Measurements from ENCODE around the gene NINL.
"Not testable (repeated sequence)": the region's sequence is repeated elsewhere in the genome, so short reads cannot be mapped to it uniquely, and the experiment has no call there.

Gene NINL

GRCh38 chr20:25481235-25481917 lies 104.0 kb downstream of the NINL start:
- no peaks in the 10 kb centered on the region for H3K9me3 ChIP-seq (ENCODE audit: insufficient read depth, low read depth, low read length)
- WGBS, result 94% methylated on average over 11 of the region's 11 CpGs
- H3K9ac ChIP-seq (ENCODE audit: low read depth, low read length), result no peak overlapping the region
- H3K36me3 ChIP-seq (ENCODE audit: insufficient read depth, low read length), result peaks cover 73% of the 10 kb centered on the region
- H3K27ac ChIP-seq (ENCODE audit: low read depth, low read length), result no peak overlapping the region
- H3K4me3 ChIP-seq (ENCODE audit: low read length), result no peak overlapping the region
- no peaks in the 10 kb centered on the region for H3K27me3 ChIP-seq (ENCODE audit: insufficient read depth, low read length)
- H3K4me1 ChIP-seq (ENCODE audit: insufficient read depth, low read length), result no peaks in the 10 kb centered on the region

DNA sequence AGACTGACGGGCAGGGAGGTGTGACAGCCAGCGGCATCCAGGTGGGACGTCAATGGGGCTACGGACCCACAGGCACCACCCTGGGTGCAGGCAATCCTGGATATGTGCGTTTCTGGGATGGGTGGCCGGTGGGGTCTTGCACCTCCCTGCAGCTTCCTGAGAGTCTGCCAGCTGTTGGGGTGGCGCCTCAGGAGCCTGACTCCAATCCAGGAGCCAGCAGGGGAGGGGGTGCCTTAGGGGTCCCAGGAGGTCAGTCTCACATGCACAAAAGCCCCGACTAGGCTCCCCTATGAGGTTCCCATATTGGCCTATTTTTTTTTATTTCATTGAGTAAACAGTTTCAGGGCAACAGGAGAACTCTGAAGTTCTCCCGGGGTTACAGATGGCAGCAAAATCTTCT lies 104.5 kb downstream of the NINL start:
- no peaks in the 10 kb centered on the region for H3K4me1 ChIP-seq (ENCODE audit: insufficient read depth, low read length)
- H3K4me3 ChIP-seq (ENCODE audit: low read length), result no peak overlapping the region
- no peaks in the 10 kb centered on the region for H3K9me3 ChIP-seq (ENCODE audit: insufficient read depth, low read depth, low read length)
- H3K27ac ChIP-seq (ENCODE audit: low read depth, low read length), result no peak overlapping the region
- no peaks in the 10 kb centered on the region for H3K27me3 ChIP-seq (ENCODE audit: insufficient read depth, low read length)
- H3K36me3 ChIP-seq (ENCODE audit: insufficient read depth, low read length), result peaks cover 73% of the 10 kb centered on the region
- WGBS, result 95% methylated on average over 9 of the region's 9 CpGs
- no peak overlapping the region for H3K9ac ChIP-seq (ENCODE audit: low read depth, low read length)

GRCh38 chr20:25480156-25480555 lies 105.2 kb downstream of the NINL start:
- no peak overlapping the region for H3K27ac ChIP-seq (ENCODE audit: low read depth, low read length)
- no peaks in the 10 kb centered on the region for H3K4me1 ChIP-seq (ENCODE audit: insufficient read depth, low read length)
- 96% methylated on average over 7 of the region's 7 CpGs for WGBS
- no peaks in the 10 kb centered on the region for H3K27me3 ChIP-seq (ENCODE audit: insufficient read depth, low read length)
- H3K9ac ChIP-seq (ENCODE audit: low read depth, low read length), result no peak overlapping the region
- peaks cover 73% of the 10 kb centered on the region for H3K36me3 ChIP-seq (ENCODE audit: insufficient read depth, low read length)
- H3K9me3 ChIP-seq (ENCODE audit: insufficient read depth, low read depth, low read length), result no peaks in the 10 kb centered on the region
- no peak overlapping the region for H3K4me3 ChIP-seq (ENCODE audit: low read length)

DNA sequence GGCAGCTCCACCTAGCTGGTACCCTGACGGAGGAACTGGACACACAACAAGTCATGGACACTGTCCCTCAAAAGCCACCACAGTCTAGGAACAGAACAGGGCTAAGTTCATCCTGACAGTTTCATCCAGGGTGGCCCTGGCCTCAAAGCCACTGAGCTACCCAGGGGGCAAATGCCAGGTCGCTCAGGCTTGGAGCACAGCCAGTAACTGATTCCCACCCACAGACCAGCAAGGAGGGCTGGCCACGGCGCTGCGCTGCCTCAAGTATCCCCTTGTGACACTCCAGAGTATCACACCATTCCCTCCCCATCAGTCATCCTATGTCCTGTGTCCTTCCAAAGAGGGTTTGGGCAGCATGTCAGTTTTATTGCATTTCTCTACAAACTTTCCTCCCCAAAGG lies 105.7 kb downstream of the NINL start:
- Histone ChIP-seq H3K4me3 (ENCODE audit: low read length) (no peak overlapping the region), H3K36me3 (ENCODE audit: insufficient read depth, low read length) (peaks cover 69% of the 10 kb centered on the region), H3K27me3 (ENCODE audit: insufficient read depth, low read length) (no peaks in the 10 kb centered on the region), H3K4me1 (ENCODE audit: insufficient read depth, low read length) (no peaks in the 10 kb centered on the region), H3K27ac (ENCODE audit: low read depth, low read length) (no peak overlapping the region), H3K9ac (ENCODE audit: low read depth, low read length) (no peak overlapping the region), H3K9me3 (ENCODE audit: insufficient read depth, low read depth, low read length) (no peaks in the 10 kb centered on the region)
- 98% methylated on average over 5 of the region's 5 CpGs for WGBS

DNA sequence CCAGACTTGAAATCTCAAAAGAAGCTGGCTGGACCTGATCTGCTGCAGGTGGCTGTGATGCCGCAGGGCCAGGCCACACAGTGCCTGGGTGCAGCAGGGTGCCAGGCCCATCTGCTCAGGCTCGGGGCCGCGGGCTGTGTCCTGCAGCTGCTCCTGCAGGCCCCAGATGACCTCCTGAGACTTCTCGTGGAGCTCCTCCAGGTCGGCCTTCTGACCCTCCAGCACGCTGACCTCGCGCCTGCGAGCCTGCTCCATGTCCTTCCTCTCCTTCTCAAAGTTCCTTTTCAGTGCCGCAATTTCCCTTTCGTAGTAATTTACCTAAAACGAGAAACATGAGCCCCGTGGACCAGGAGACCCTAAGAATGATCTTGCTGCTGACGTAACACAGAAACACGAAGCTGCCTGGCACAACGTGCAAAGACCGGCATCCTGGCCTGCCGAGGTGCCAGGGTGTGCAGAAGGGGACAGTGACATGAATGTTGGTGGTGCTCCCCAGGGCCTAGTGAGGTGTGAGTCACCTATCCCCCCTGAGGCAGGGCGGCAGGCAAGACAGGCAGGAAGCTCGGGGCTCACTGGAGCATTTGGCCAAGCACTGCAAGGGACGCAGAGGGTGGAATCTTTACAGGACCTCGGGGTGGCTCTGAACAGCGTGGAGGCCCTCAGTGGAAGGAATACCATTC lies 106.3 kb downstream of the NINL start:
- no peak overlapping the region for H3K27ac ChIP-seq (ENCODE audit: low read depth, low read length)
- H3K36me3 ChIP-seq (ENCODE audit: insufficient read depth, low read length), result peaks cover 63% of the 10 kb centered on the region
- WGBS, result 94% methylated on average over 24 of the region's 24 CpGs
- no peaks in the 10 kb centered on the region for H3K27me3 ChIP-seq (ENCODE audit: insufficient read depth, low read length)
- no peak overlapping the region for H3K9ac ChIP-seq (ENCODE audit: low read depth, low read length)
- H3K4me1 ChIP-seq (ENCODE audit: insufficient read depth, low read length), result no peaks in the 10 kb centered on the region
- H3K4me3 ChIP-seq (ENCODE audit: low read length), result no peak overlapping the region
- no peaks in the 10 kb centered on the region for H3K9me3 ChIP-seq (ENCODE audit: insufficient read depth, low read depth, low read length)

DNA sequence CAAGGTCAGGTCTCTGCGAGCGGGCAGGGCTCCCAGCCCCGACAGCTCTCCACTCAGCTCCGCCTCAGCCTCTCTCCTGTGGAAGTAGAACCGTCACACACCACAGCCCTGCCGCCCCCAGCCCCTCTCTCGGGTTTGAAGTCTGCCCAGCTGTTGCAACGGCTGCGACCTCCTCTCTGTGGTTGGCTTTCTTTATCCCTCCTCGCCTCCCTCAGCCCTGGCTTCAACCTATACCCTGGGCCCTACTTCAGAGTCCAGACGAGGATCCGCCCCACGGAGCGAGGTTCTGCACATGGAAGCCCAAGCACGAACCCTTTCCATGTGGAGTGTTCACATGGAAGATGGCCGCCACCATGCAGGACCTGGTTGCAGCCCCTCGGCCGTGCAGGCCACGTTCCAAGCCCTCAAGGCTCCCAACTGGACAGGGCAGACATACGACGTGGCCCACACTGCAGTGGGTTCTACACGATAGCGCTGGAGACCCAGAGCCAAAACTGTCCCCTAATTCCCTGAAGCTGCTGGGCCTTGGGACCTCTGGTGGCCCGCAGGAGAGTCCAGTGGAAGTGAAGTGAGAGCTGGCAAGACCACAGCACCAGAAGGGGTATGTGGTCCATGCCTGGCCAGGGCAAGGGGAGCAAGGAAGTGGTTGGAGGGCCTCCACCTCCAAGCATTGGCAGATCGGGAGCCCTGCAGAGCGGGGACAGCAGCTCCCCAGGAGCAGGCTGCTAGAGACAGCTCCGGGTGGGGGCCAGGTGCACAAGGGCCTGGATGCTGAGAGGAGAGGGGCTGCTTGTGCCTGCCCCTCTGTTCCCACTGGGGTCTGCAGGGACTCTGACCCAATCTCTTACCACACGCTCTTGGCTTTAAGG lies 108.1 kb downstream of the NINL start:
- Histone ChIP-seq H3K27me3 (ENCODE audit: insufficient read depth, low read length) (no peaks in the 10 kb centered on the region), H3K9me3 (ENCODE audit: insufficient read depth, low read depth, low read length) (no peaks in the 10 kb centered on the region), H3K4me1 (ENCODE audit: insufficient read depth, low read length) (no peaks in the 10 kb centered on the region), H3K36me3 (ENCODE audit: insufficient read depth, low read length) (peaks cover 68% of the 10 kb centered on the region), H3K9ac (ENCODE audit: low read depth, low read length) (no peak overlapping the region), H3K27ac (ENCODE audit: low read depth, low read length) (no peak overlapping the region), H3K4me3 (ENCODE audit: low read length) (no peak overlapping the region)
- 96% methylated on average over 28 of the region's 28 CpGs for WGBS

GRCh38 chr20:25476106-25477013 lies 109.0 kb downstream of the NINL start:
- no peak overlapping the region for H3K9ac ChIP-seq (ENCODE audit: low read depth, low read length)
- peaks cover 68% of the 10 kb centered on the region for H3K36me3 ChIP-seq (ENCODE audit: insufficient read depth, low read length)
- no peaks in the 10 kb centered on the region for H3K4me1 ChIP-seq (ENCODE audit: insufficient read depth, low read length)
- H3K27ac ChIP-seq (ENCODE audit: low read depth, low read length), result no peak overlapping the region
- WGBS, result 97% methylated on average over 52 of the region's 52 CpGs
- H3K4me3 ChIP-seq (ENCODE audit: low read length), result no peak overlapping the region
- H3K9me3 ChIP-seq (ENCODE audit: insufficient read depth, low read depth, low read length), result no peaks in the 10 kb centered on the region
- no peaks in the 10 kb centered on the region for H3K27me3 ChIP-seq (ENCODE audit: insufficient read depth, low read length)

GRCh38 chr20:25473297-25473696 lies 112.0 kb downstream of the NINL start:
- peaks cover 50% of the 10 kb centered on the region for H3K36me3 ChIP-seq (ENCODE audit: insufficient read depth, low read length)
- H3K9me3 ChIP-seq (ENCODE audit: insufficient read depth, low read depth, low read length); H3K4me1 ChIP-seq (ENCODE audit: insufficient read depth, low read length); H3K27ac ChIP-seq (ENCODE audit: low read depth, low read length); H3K9ac ChIP-seq (ENCODE audit: low read depth, low read length); H3K27me3 ChIP-seq (ENCODE audit: insufficient read depth, low read length); H3K4me3 ChIP-seq (ENCODE audit: low read length): not testable (repeated sequence)
- WGBS, result 82% methylated on average over 1 of the region's 2 CpGs

- 92% methylated on average over 5 of the region's 7 CpGs for WGBS
- H3K27ac ChIP-seq (ENCODE audit: low read depth, low read length), result no peak overlapping the region
- H3K4me3 ChIP-seq (ENCODE audit: low read length), result no peak overlapping the region
- H3K4me1 ChIP-seq (ENCODE audit: insufficient read depth, low read length), result no peaks in the 10 kb centered on the region
- H3K9ac ChIP-seq (ENCODE audit: low read depth, low read length), result no peak overlapping the region
- H3K9me3 ChIP-seq (ENCODE audit: insufficient read depth, low read depth, low read length), result no peaks in the 10 kb centered on the region
- peaks cover 61% of the 10 kb centered on the region for H3K36me3 ChIP-seq (ENCODE audit: insufficient read depth, low read length)
- H3K27me3 ChIP-seq (ENCODE audit: insufficient read depth, low read length), result no peaks in the 10 kb centered on the region
These were observed 114.3 kb downstream of the NINL start for GRCh38 chr20:25471020-25471419.

DNA sequence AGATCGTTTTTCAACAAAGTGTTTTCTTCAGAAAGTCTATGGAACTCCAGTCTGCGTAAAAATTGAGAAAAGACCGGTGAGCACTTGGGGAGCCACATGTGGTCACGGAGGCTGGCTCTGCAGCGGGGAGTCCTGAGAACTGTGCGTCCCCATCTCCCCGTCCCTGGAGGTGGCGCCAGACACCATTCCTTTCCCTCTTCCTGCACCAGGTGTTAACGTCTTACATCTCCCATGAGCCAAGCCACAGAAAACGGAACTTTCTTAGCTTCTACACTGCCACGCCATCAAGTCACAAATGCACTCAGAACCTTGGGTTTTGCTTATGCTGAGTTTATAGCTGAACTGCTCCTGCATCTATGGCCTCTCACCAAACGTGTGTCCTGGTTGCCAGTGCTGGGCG lies 115.3 kb downstream of the NINL start:
- no peak overlapping the region for H3K27ac ChIP-seq (ENCODE audit: low read depth, low read length)
- no peaks in the 10 kb centered on the region for H3K9me3 ChIP-seq (ENCODE audit: insufficient read depth, low read depth, low read length)
- H3K4me1 ChIP-seq (ENCODE audit: insufficient read depth, low read length), result no peaks in the 10 kb centered on the region
- H3K9ac ChIP-seq (ENCODE audit: low read depth, low read length), result no peak overlapping the region
- no peaks in the 10 kb centered on the region for H3K27me3 ChIP-seq (ENCODE audit: insufficient read depth, low read length)
- WGBS, result 75% methylated on average over 13 of the region's 13 CpGs
- H3K36me3 ChIP-seq (ENCODE audit: insufficient read depth, low read length), result peaks cover 63% of the 10 kb centered on the region
- no peak overlapping the region for H3K4me3 ChIP-seq (ENCODE audit: low read length)

Measured in HUES64 (cell line).